GM23248 (cell line): ENCODE data around the gene FAM151A. TPM values are rescaled to one million over a fixed set of nuclear protein-coding genes. Genes with fewer than 3 reads are reported as not detected.

ENCODE experiments used
- DNase-seq: peaks from one replicate; pipeline ENCODE4 v3.0.0-alpha.2; 2015
- H2AFZ ChIP-seq: fragments of 200-600 bp; sonication (generic); 2 replicates; pipeline ENCODE4 v1.6.1; 2016; ENCODE audit warnings: antibody characterized with exemption
- H3F3A ChIP-seq: fragments of 200-600 bp; sonication (generic); 2 replicates; pipeline ENCODE4 v1.6.1; 2016; ENCODE audit warnings: mild to moderate bottlenecking, antibody characterized with exemption, mixed run types; ENCODE audit not compliant: insufficient read depth
- H3K27ac ChIP-seq: fragments of 200-600 bp; sonication (generic); 2 replicates; pipeline ENCODE4 v1.5.1; 2016; ENCODE audit warnings: mild to moderate bottlenecking
- H3K27me3 ChIP-seq: fragments of 200-600 bp; sonication (generic); replicated peaks from 2 replicates; pipeline ENCODE4 v1.6.1; 2016; ENCODE audit warnings: mild to moderate bottlenecking; ENCODE audit not compliant: insufficient read depth
- H3K36me3 ChIP-seq: fragments of 200-600 bp; sonication (generic); 2 replicates; pipeline ENCODE4 v1.6.1; 2016; ENCODE audit warnings: low read depth, mild to moderate bottlenecking
- H3K4me1 ChIP-seq: fragments of 200-600 bp; sonication (generic); 2 replicates; pipeline ENCODE4 v1.6.1; 2016; ENCODE audit warnings: mild to moderate bottlenecking; ENCODE audit not compliant: insufficient read depth
- H3K4me2 ChIP-seq: fragments of 200-600 bp; sonication (generic); one replicate; pipeline ENCODE4 v1.6.1; 2016; ENCODE audit warnings: mild to moderate bottlenecking; ENCODE audit not compliant: unreplicated experiment
- H3K4me3 ChIP-seq: fragments of 200-600 bp; sonication (generic); 2 replicates; pipeline ENCODE4 v1.5.1; 2016; ENCODE audit warnings: mild to moderate bottlenecking
- H3K79me2 ChIP-seq: fragments of 200-600 bp; sonication (generic); 2 replicates; pipeline ENCODE4 v1.6.1; 2016; ENCODE audit warnings: mild to moderate bottlenecking; ENCODE audit not compliant: insufficient read depth
- H3K9ac ChIP-seq: fragments of 200-600 bp; sonication (generic); 2 replicates; pipeline ENCODE4 v1.6.1; 2016; ENCODE audit warnings: mild to moderate bottlenecking
- H3K9me2 ChIP-seq: fragments of 200-600 bp; sonication (generic); 2 replicates; pipeline ENCODE4 v1.6.1; 2016; ENCODE audit warnings: mixed run types, mild to moderate bottlenecking, moderate library complexity; ENCODE audit not compliant: insufficient read depth
- H3K9me3 ChIP-seq: fragments of 200-600 bp; sonication (generic); one replicate; pipeline ENCODE4 v1.6.1; 2017; ENCODE audit warnings: low read depth
- H4K20me1 ChIP-seq: fragments of 200-600 bp; sonication (generic); 2 replicates; pipeline ENCODE4 v1.6.0; 2016; ENCODE audit not compliant: insufficient read depth
- EZH2 ChIP-seq: fragments of 200-600 bp; sonication (generic); IDR thresholded peaks from 2 replicates; pipeline ENCODE4 v1.6.1; 2018; ENCODE audit warnings: antibody characterized with exemption, mild to moderate bottlenecking; ENCODE audit not compliant: insufficient read depth, poor library complexity, severe bottlenecking
- EZH2phosphoT487 ChIP-seq: fragments of 200-600 bp; sonication (generic); IDR thresholded peaks from 2 replicates; pipeline ENCODE4 v1.6.1; 2018; ENCODE audit warnings: antibody characterized with exemption, moderate library complexity, mild to moderate bottlenecking, low read depth; ENCODE audit not compliant: insufficient read depth
- WGBS, 2 experiments: methylation state at CpG; one replicate each; pipeline ENCODE4 v1.1.6; 2015 to 2017; ENCODE audit warnings: low lambda C conversion rate in 2 of 2, low coverage in 1 of 2; ENCODE audit errors: missing lambda C conversion rate in 2 of 2; 5-methylcytosine and 5-hydroxymethylcytosine counted together
- in situ Hi-C: fragments of 300-500 bp; cut with MboI; formaldehyde crosslinking; loops from 2 replicates; pipeline ENCODE4 v1.15.0; 2020
- polyA plus RNA-seq: library from polyadenylated mRNA; unstranded; fragments of >200 nt; fragmentation: Nextera tagmentation; extraction: Ambion mirVana; gene quantifications from 2 replicates; pipeline ENCODE4 v1.2.1, GENCODE V29; 2016
- total RNA-seq: library from RNA; depleted of rRNA; stranded (reverse); fragments of >200 nt; shearing (Covaris generic); gene quantifications from 2 replicates; pipeline ENCODE4 v1.2.3, GENCODE V29; 2014; rRNA removed

FAM151A gene
- total and polyA plus RNA-seq, 2 experiments from 2014 or later, result 0.09 TPM; not detected in 1

DNA sequence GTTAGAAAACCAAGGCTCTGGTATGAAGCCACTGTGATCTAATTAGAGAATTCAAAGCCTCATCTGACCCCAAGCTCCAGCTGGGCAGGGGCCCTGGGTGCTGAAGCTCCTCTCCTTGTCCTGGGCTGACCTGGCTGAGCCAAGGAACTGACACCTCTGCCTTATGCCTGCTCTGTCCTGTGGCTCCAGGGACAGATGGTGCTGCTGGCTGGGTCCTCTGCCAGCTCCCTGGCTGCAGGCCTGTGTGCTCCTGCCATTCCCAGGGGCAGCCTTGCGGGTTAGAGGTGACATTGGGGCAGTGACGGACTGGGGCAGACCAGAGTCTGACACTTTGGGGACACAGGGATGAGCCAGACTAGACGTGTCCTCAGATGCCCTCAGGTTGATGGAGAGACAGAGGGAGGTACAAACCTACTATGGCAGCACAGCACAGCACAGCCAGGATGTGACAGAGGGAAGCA is 63.5 kb downstream of the FAM151A start:
- in situ Hi-C loops, result no loop called here
- H3K4me3 ChIP-seq, result no peak overlapping the region

More for the DNA sequence above, 63.5 kb downstream of the FAM151A start:
- no peaks in the 10 kb centered on the region for H3K9me2 ChIP-seq
- H3K27me3 ChIP-seq, result no peaks in the 10 kb centered on the region
- H3K4me1 ChIP-seq, result no peaks in the 10 kb centered on the region
- H3K9me3 ChIP-seq, result peaks cover 4% of the 10 kb centered on the region
- no peak overlapping the region for H3K4me2 ChIP-seq
- H3K36me3 ChIP-seq, result no peaks in the 10 kb centered on the region
- H3K9ac ChIP-seq, result no peak overlapping the region
- TF ChIP-seq EZH2phosphoT487 (no peak), EZH2 (no peak)
- H2AFZ ChIP-seq, result no peak overlapping the region
- H4K20me1 ChIP-seq, result no peaks in the 10 kb centered on the region
- no peak for DNase-seq
- no peaks in the 10 kb centered on the region for H3F3A ChIP-seq
- no peaks in the 10 kb centered on the region for H3K79me2 ChIP-seq
- no peak overlapping the region for H3K27ac ChIP-seq
- WGBS, 2 experiments, result 63 to 70% methylated on average over 3 of the region's 3 CpGs

Other genes with a start within 250 kb of the FAM151A start
- gene SSBP3, start 217.1 kb downstream of the FAM151A start, total RNA-seq, result 15.4 and 19.9 TPM in 2 replicates
- gene SSBP3, start 217.1 kb downstream of the FAM151A start, polyA plus RNA-seq, result 6.2 and 7.1 TPM in 2 replicates
- gene ACOT11, start 75.3 kb downstream of the FAM151A start, total RNA-seq, result 3.6 and 4.8 TPM in 2 replicates
- 3.4 and 3.6 TPM in 2 replicates for gene ACOT11, start 75.3 kb downstream of the FAM151A start, polyA plus RNA-seq
- 0.51 and 0.65 TPM in 2 replicates for gene MROH7, start 18.3 kb upstream of the FAM151A start, total RNA-seq
- gene MROH7, start 18.3 kb upstream of the FAM151A start, polyA plus RNA-seq, result 0.13 TPM in 1 of 2 replicates, not detected in the other
- 20.4 and 27.1 TPM in 2 replicates for gene TTC4, start 92.3 kb upstream of the FAM151A start, total RNA-seq
- 24.2 and 25.1 TPM in 2 replicates for gene TTC4, start 92.3 kb upstream of the FAM151A start, polyA plus RNA-seq
- gene PARS2, start 141.0 kb upstream of the FAM151A start, total RNA-seq, result 3.0 and 5.0 TPM in 2 replicates
- 4.1 and 5.2 TPM in 2 replicates for gene PARS2, start 141.0 kb upstream of the FAM151A start, polyA plus RNA-seq
- gene TTC22, start 177.8 kb upstream of the FAM151A start, total RNA-seq, result not detected in 2 replicates
- gene TTC22, start 177.8 kb upstream of the FAM151A start, polyA plus RNA-seq, result not detected in 2 replicates